Diencephalon (tissue), 1 donor: ENCODE results near the gene KMO. TPM values are rescaled to one million over a fixed set of nuclear protein-coding genes. Genes with fewer than 3 reads are reported as not detected.

Source experiments
- total RNA-seq: library from RNA; depleted of rRNA; stranded (reverse); fragments of >200 nt; gene quantifications from one replicate; pipeline ENCODE4 v1.2.3, GENCODE V29; 2014

Gene KMO
- total RNA-seq, result 1.4 TPM

GRCh38 chr1:241532162-241532531 lies at the start of gene KMO:
Gene KMO, plus strand, starts transcription at chr1:241532378. Its CDS starts 67 bp downstream, at chr1:241532445.

GRCh38 chr1:241519308-241520079 lies 12.7 kb upstream of the KMO start, which contains the start of gene FH:
Gene FH, minus strand, starts transcription at chr1:241519755. Its CDS starts 33 bp downstream, at chr1:241519722.

GRCh38 chr1:241640149-241640866 lies 108.1 kb downstream of the KMO start, which contains the start of the genes CHML and OPN3:
Gene CHML, minus strand, starts transcription at chr1:241640369. Its CDS starts 4,603 bp downstream, at chr1:241635766.
Gene OPN3, minus strand, starts transcription at chr1:241640369. Its CDS starts 115 bp downstream, at chr1:241640254.

Other genes starting within 250 kb of the KMO start
- gene RGS7, start 175.2 kb upstream of the KMO start, total RNA-seq, result 31.1 TPM
- gene FH, start 12.6 kb upstream of the KMO start, total RNA-seq, result 99.4 TPM
- 75.4 TPM for gene CHML, start 108.0 kb downstream of the KMO start, total RNA-seq
- 8.1 TPM for gene OPN3, start 108.0 kb downstream of the KMO start, total RNA-seq
- gene WDR64, start 119.9 kb downstream of the KMO start, total RNA-seq, result not detected